GM21367 (cell line): ENCODE results near the gene ADK.

Experiments used
- ATAC-seq: cut with Tn5 transposase; IDR thresholded peaks from one replicate; pipeline ENCODE4 v1.9.1; 2021; ENCODE audit not compliant: unreplicated experiment

The ADK gene

DNA sequence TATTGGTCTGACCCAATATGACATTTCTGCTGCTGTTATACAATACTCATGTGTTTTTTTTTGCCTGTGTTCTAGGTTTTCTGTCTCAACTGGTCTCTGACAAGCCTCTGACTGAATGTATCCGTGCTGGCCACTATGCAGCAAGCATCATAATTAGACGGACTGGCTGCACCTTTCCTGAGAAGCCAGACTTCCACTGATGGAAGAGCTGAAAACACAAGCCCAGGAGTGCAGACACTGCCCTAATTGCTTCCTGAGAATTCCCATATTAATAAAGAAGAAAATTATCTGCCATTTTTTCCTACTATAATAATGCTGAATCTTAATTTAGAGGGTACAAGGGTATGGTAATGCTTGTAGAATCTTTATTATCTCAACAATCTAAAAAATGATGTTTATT is 557.2 kb downstream of the ADK start:
- ATAC-seq: no peak

DNA sequence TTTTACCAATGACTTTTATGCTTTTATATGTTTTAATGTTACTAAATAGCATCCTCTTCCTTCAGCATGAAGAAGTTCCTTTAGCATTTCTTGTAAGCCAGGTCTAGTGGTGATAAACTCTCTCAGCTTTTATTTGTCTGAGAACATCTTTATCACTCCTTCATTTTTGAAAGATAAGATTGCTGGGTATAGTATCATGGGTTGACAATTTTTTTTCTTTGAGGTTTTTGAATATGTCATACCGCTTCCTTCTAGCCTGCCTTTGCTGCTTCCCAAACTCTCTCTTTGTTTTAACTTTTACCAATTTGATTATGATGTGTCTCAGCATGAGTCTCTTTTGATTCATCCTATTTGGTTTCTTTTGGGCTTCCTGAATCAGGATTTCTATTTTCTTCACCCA is 567.2 kb downstream of the ADK start:
- no peak for ATAC-seq

DNA sequence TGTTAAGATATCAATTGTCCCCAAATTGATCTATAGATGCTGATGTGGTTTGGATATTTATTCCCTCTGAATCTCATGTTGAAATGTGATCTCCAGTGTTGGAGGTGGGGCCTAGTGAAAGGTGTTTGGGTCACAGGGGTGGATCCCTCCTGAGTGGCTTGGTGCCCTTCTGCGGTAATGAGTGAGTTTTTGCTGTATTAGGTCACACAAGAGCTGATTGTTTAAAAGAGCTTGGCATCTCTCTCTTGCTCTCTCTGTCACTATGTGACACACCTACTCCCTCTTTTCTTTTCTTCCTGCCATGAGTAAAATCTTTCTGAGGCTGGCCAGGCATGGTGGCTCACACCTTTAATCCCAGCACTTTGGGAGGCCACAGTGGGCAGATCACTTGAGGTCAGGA is 577.2 kb downstream of the ADK start:
- ATAC-seq: no peak

GRCh38 chr10:74730246-74730645 is 579.2 kb downstream of the ADK start:
- ATAC-seq: no peak

- ATAC-seq: no peak
Measured at GRCh38 chr10:74733612-74734011, 582.6 kb downstream of the ADK start.

GRCh38 chr10:74736029-74736428 is 585.0 kb downstream of the ADK start:
- no peak for ATAC-seq

- peak; percentile 48 for ATAC-seq
Measured at GRCh38 chr10:74738052-74738451, 587.0 kb downstream of the ADK start.

- no peak for ATAC-seq
Measured at GRCh38 chr10:74738542-74738941, 587.5 kb downstream of the ADK start.

DNA sequence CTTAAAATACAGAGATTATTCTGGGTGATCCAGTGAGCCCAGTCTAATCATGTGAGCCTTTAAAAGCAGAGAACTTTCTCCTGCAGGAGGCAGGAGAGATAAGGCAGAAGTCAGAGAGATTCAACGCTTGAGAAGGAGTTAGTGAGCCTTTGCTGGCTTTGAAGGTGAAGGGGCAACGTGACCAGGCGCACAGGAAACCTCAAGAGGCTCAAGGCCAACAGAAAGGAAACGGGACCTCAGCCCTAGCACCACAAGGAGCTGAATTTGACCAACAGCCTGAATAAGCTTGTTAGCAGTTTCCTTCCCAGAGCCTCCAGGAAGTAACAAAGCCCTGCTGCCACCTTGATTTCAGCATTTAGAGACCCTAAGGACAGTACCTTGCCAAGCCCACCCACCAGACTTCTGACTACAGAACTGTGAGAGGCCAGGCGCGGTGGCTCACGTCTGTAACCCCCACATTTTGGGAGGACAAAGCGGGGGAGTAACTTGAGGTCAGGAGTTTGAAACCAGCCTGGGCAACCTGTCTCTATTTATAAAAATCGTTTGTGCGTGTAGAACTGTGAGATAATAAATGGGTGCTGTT is 588.1 kb downstream of the ADK start:
- peak; percentile 76 for ATAC-seq

DNA sequence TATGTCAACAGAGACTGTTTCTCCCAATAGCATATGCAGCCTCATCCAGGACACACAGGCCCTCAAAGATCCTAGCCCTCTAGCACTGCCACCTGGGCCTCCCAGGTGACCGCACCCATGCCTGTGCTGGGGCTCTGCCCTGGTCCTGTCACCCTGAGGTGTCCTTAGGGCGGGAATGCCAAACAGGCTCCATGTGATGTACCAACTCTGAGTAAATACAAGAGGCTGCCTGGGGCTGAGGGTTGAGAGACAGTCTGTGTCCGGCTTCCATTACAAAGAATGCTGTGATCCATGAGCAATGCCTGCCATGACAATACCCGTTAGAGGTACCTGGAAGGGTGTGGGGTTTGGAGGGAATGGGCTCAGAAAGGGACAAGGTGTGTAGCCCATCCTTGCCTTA is 592.4 kb downstream of the ADK start:
- ATAC-seq: no peak

DNA sequence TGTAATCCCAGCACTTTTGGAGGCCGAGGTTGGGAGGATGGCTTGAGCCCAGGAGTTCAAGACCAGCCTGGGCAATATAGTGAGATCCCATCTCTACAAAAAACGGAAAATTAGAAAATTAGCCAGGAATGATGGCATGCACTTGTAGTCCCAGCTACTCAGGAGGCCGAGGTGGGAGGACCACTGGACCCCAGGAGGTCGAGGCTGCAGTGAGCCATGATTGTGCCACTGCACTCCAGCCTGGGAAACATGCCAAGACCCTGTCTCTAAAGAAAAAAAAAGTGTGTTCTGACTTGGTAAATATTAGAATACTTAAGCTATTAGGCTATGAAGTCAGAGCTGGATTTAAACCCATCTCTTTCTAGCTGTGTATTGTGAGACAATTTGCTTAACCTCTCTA is 594.4 kb downstream of the ADK start:
- no peak for ATAC-seq

GRCh38 chr10:74746813-74747212 is 595.8 kb downstream of the ADK start:
- no peak for ATAC-seq

GRCh38 chr10:74748468-74749031 is 597.5 kb downstream of the ADK start:
- ATAC-seq: no peak

DNA sequence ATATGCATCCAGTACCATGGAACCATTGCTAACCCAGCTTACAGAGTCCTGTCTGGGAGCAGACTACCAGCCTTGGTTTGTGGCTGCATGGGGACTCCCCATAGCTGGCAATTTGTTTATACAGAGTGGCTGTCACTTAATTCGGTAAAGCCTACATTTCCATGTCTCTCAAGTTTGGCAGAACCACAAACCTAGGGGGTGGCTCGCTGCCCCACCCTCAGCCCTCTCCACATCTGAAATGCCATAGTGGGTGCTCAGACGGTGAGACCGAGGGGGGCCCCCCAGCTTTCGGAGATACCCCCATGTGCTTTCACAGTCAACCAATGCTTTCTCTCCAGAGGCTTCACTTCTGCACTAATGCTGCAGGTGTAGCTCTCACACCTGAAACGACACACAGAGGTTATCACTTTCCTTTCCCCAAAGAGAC is 599.8 kb downstream of the ADK start:
- no peak for ATAC-seq

- ATAC-seq: no peak
Measured at GRCh38 chr10:74752371-74753040, 601.5 kb downstream of the ADK start.

- ATAC-seq: no peak
Measured at GRCh38 chr10:74753442-74754211, 602.6 kb downstream of the ADK start.

GRCh38 chr10:74754381-74754821 is 603.4 kb downstream of the ADK start:
- no peak for ATAC-seq

- no peak for ATAC-seq
Measured at GRCh38 chr10:74755273-74755672, 604.3 kb downstream of the ADK start.
